PC-3 (cell line): ENCODE measurements around the gene FARS2. TPM values are rescaled to one million over a fixed set of nuclear protein-coding genes. Genes with fewer than 3 reads are reported as not detected.

ENCODE experiments used
- ATAC-seq: fragments of 200-7000 bp; cut with Tn5 transposase; 2 replicates; pipeline ENCODE4 v1.9.1; 2020; ENCODE audit warnings: mild to moderate bottlenecking, moderate library complexity
- BruUV-seq: library from RNA; stranded (reverse); fragments of 400-500 nt; replicated peaks from 2 replicates; lab custom pipeline; 2021; lab: Mats Ljungman, UMichigan
- CTCF ChIA-PET: fragments of 300-600 bp; sonication (Branson Sonifier 250); formaldehyde crosslinking; loops from one replicate; lab custom pipeline; 2022; ENCODE audit warnings: antibody characterized with exemption; lab: Charles Lee
- POLR2A ChIA-PET: fragments of 300-600 bp; sonication (Branson Sonifier 250); formaldehyde crosslinking; loops from one replicate; lab custom pipeline; 2022; ENCODE audit warnings: antibody characterized with exemption; ENCODE audit not compliant: unreplicated experiment; lab: Charles Lee
- DNase-seq: peaks from one replicate; pipeline ENCODE4 v3.0.0-alpha.2; 2015
- H2AFZ ChIP-seq: fragments of 300-600 bp; sonication (generic); 2 replicates; pipeline ENCODE4 v1.6.0; 2016; ENCODE audit warnings: antibody characterized with exemption, low read length
- H3F3A ChIP-seq: fragments of 300-600 bp; sonication (generic); one replicate; pipeline ENCODE4 v1.6.0; 2017; ENCODE audit warnings: antibody characterized with exemption, low read length, control low read depth, mild to moderate bottlenecking; ENCODE audit not compliant: unreplicated experiment
- H3K27ac ChIP-seq: fragments of 300-600 bp; sonication (generic); 2 replicates; pipeline ENCODE4 v1.5.1; 2016; ENCODE audit warnings: mild to moderate bottlenecking, low read length
- H3K27me3 ChIP-seq: fragments of 300-600 bp; sonication (generic); 2 replicates; pipeline ENCODE4 v1.6.1; 2016; ENCODE audit warnings: low read length, mixed read lengths
- H3K36me3 ChIP-seq: fragments of 300-600 bp; sonication (generic); 2 replicates; pipeline ENCODE4 v1.6.1; 2016; ENCODE audit warnings: low read depth, mixed run types, low read length, mixed read lengths
- H3K4me1 ChIP-seq: fragments of 300-600 bp; sonication (generic); 2 replicates; pipeline ENCODE4 v1.5.1; 2016; ENCODE audit warnings: low read length; ENCODE audit not compliant: insufficient read depth
- H3K4me2 ChIP-seq: fragments of 300-600 bp; sonication (generic); 2 replicates; pipeline ENCODE4 v1.6.0; 2016; ENCODE audit warnings: low read length
- H3K4me3 ChIP-seq: fragments of 300-600 bp; sonication (generic); 2 replicates; pipeline ENCODE4 v1.5.1; 2016; ENCODE audit warnings: mild to moderate bottlenecking, low read length, mixed read lengths
- H3K79me2 ChIP-seq: fragments of 300-600 bp; sonication (generic); 2 replicates; pipeline ENCODE4 v1.6.1; 2017; ENCODE audit warnings: low read length, mixed read lengths
- H3K9ac ChIP-seq: fragments of 300-600 bp; sonication (generic); 2 replicates; pipeline ENCODE4 v1.6.0; 2016; ENCODE audit warnings: mild to moderate bottlenecking, low read length
- H3K9me2 ChIP-seq: fragments of 300-600 bp; sonication (generic); replicated peaks from 2 replicates; pipeline ENCODE4 v1.6.1; 2016; ENCODE audit warnings: mixed run types, low read length, mixed read lengths
- H3K9me3 ChIP-seq: fragments of 300-600 bp; sonication (generic); 2 replicates; pipeline ENCODE4 v1.6.1; 2016; ENCODE audit warnings: low read length, mixed read lengths
- H4K20me1 ChIP-seq: fragments of 300-600 bp; sonication (generic); 2 replicates; pipeline ENCODE4 v1.6.1; 2016; ENCODE audit warnings: low read length, mixed read lengths
- CTCF ChIP-seq: fragments of 300-600 bp; sonication (generic); conservative IDR thresholded peaks from 2 replicates; pipeline ENCODE4 v1.5.1; 2017; ENCODE audit warnings: antibody characterized with exemption, low read depth, mild to moderate bottlenecking, low read length
- EZH2 ChIP-seq: fragments of 300-600 bp; sonication (generic); IDR thresholded peaks from one replicate; pipeline ENCODE4 v1.6.1; 2017; ENCODE audit warnings: antibody characterized with exemption, mild to moderate bottlenecking, low read length; ENCODE audit not compliant: unreplicated experiment
- EZH2phosphoT487 ChIP-seq: fragments of 300-600 bp; sonication (generic); IDR thresholded peaks from 2 replicates; pipeline ENCODE4 v1.6.1; 2018; ENCODE audit warnings: mild to moderate bottlenecking, antibody characterized with exemption, low read length, borderline replicate concordance
- intact Hi-C: fragments of 100-400 bp; cut with micrococcal nuclease; formaldehyde crosslinking; loops from 2 replicates; pipeline ENCODE4 v1.9.0; 2023
- total RNA-seq: library from RNA; depleted of rRNA; stranded (reverse); fragments of >200 nt; gene quantifications from 2 replicates; pipeline ENCODE4 v1.2.3, GENCODE V29; 2014

FARS2 gene
- total RNA-seq, 1 experiment from 2014 or later: 23.0 TPM

GRCh38 chr6:5598123-5598522, 336.8 kb downstream of the FARS2 start:
- H2AFZ ChIP-seq: no peak overlapping the region
- H3K27me3 ChIP-seq: no peaks in the 10 kb centered on the region
- TF ChIP-seq CTCF (no peak), EZH2 (no peak), EZH2phosphoT487 (no peak)
- no peak overlapping the region for H3K4me2 ChIP-seq
- H3K4me3 ChIP-seq: no peak overlapping the region
- ATAC-seq (no peak), DNase-seq (no peak)
- intact Hi-C loops: no loop called here
- no peak overlapping the region for H3K27ac ChIP-seq
- H3K9me3 ChIP-seq: no peaks in the 10 kb centered on the region
- CTCF ChIA-PET: no interaction called here
- no peaks in the 10 kb centered on the region for H3F3A ChIP-seq
- H3K9ac ChIP-seq: no peak overlapping the region
- no peaks in the 10 kb centered on the region for H3K79me2 ChIP-seq
- H4K20me1 ChIP-seq: no peaks in the 10 kb centered on the region
- no TSS peak for BruUV-seq
- no peaks in the 10 kb centered on the region for H3K9me2 ChIP-seq
- H3K4me1 ChIP-seq: no peaks in the 10 kb centered on the region
- no peaks in the 10 kb centered on the region for H3K36me3 ChIP-seq
- POLR2A ChIA-PET: no interaction called here

GRCh38 chr6:5599127-5599526, 337.8 kb downstream of the FARS2 start:
- H3K9me2 ChIP-seq: no peaks in the 10 kb centered on the region
- no peak overlapping the region for H3K27ac ChIP-seq
- DNase-seq: no peak
- no peak overlapping the region for H3K9ac ChIP-seq
- H3K4me2 ChIP-seq: no peak overlapping the region
- CTCF ChIA-PET: no interaction called here
- POLR2A ChIA-PET: no interaction called here
- TF ChIP-seq EZH2phosphoT487 (no peak), EZH2 (no peak), CTCF (no peak)
- H2AFZ ChIP-seq: no peak overlapping the region
- no TSS peak for BruUV-seq
- ATAC-seq: no peak
- H3K79me2 ChIP-seq: no peaks in the 10 kb centered on the region
- no peaks in the 10 kb centered on the region for H3K9me3 ChIP-seq
- H3F3A ChIP-seq: no peaks in the 10 kb centered on the region
- H3K27me3 ChIP-seq: no peaks in the 10 kb centered on the region
- no peaks in the 10 kb centered on the region for H3K36me3 ChIP-seq
- H3K4me1 ChIP-seq: no peaks in the 10 kb centered on the region
- no peaks in the 10 kb centered on the region for H4K20me1 ChIP-seq
- no peak overlapping the region for H3K4me3 ChIP-seq
- intact Hi-C loops: no loop called here

- H3K27ac ChIP-seq: no peak overlapping the region
- no peaks in the 10 kb centered on the region for H3K27me3 ChIP-seq
- intact Hi-C loops: no loop called here
- ChIA-PET POLR2A (no interaction called here), CTCF (no interaction called here)
- H3K4me1 ChIP-seq: no peaks in the 10 kb centered on the region
- H3K4me2 ChIP-seq: no peak overlapping the region
- no peaks in the 10 kb centered on the region for H3K9me3 ChIP-seq
- no TSS peak for BruUV-seq
- H3F3A ChIP-seq: no peaks in the 10 kb centered on the region
- H4K20me1 ChIP-seq: no peaks in the 10 kb centered on the region
- no peaks in the 10 kb centered on the region for H3K79me2 ChIP-seq
- H3K9ac ChIP-seq: no peak overlapping the region
- no peak for TF ChIP-seq EZH2phosphoT487
- no peaks in the 10 kb centered on the region for H3K36me3 ChIP-seq
- no peak overlapping the region for H2AFZ ChIP-seq
- DNase-seq (no peak), ATAC-seq (no peak)
- no peaks in the 10 kb centered on the region for H3K9me2 ChIP-seq
- no peak overlapping the region for H3K4me3 ChIP-seq
These were observed 344.6 kb downstream of the FARS2 start for GRCh38 chr6:5605937-5606336.
